ENCODE data around the gene KDELR3.

The KDELR3 gene

DNA sequence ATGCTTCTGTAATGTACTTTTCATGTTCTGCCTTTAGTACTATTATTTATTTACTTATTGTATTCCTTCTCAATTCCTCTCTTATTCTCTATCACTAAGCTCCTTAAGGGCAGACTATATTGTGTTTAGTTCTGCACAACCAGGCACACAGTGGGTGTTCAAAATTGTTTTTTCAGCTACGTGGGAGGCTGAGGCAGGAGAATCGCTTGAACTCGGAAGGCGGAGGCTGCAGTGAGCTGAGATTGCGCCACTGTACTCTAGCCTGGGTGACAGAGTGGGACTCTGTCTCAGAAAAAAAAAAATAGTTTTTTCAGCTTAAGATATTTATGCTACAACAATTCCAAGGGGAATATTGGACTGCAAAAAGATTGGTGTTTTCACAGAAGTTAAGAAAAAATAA, 55.6 kb downstream of the KDELR3 start:
- no peak for DNase-seq

DNA sequence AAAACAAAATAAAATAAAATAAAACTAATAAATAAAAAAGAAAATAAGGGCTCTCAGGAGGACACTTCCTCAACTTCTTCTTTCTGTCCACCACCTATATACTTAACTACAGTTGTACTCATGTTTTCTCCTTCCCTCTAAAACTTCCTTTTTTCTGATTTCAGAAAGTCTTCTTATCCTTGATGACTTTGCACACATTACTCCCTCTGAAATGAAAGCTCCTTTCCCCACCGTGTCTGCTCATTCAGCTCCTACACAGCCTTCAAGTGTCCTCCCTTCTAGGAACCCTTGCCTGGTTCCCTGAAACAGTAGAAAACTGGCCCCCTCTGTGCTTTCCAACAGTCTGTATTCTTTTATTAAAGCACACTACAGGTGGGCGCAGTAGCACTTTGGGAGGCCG, 56.5 kb downstream of the KDELR3 start:
- no peak for DNase-seq

DNA sequence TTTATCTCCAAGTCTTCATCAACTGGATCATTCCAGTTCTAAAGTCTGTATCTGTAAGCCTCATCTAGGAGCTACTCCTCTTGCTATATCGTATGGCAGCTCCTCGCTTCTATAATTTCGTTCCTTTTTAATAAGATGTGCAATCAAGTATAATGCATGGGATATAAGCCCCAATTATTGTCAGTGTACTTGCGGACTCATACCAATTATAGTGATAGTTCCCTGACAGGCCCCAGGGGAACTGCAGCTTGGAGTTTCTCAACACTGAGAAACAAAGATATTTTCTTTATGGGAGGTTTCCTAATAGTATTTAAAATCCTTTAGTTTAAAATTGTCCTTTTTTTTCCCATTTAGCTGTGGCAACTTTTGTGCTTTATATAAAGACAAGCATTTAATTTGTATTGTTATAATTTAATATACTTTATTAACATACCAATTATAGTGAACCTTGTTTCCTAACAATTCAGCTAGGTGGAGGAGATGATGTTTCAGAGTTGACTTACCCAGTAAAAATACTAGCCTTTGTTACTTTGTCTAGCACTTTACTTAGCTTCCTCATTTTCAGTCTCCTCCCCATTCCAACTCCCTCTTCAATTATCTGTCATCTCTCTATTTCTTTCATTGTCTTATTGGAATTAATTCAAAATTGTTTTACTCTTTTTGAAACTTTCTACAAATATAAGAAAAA, 63.5 kb downstream of the KDELR3 start:
- DNase-seq = no peak
